Stimulated activated memory B cell treated with anti-CD40 and anti-IgM and Interleukin-4, amounts not matched to agents 10 μg/mL and 1 μg/mL and 100 μg/mL, for 72 hours (primary cell): ENCODE data around the gene CLSTN2.

ENCODE experiments used
- ATAC-seq: fragments of 150-1000 bp; cut with Tn5 transposase; 2 replicates; pipeline ENCODE4 v1.10.0; 2021
- H3K27ac Mint-ChIP-seq: one replicate; pipeline ENCODE4 v1.8.0; 2022; ENCODE audit warnings: mild to moderate bottlenecking, mixed read lengths
- H3K27me3 Mint-ChIP-seq: one replicate; pipeline ENCODE4 v1.8.0; 2022; ENCODE audit warnings: mixed read lengths
- H3K36me3 Mint-ChIP-seq: one replicate; pipeline ENCODE4 v1.8.0; 2022; ENCODE audit warnings: mixed read lengths
- H3K4me1 Mint-ChIP-seq: one replicate; pipeline ENCODE4 v1.8.0; 2022; ENCODE audit warnings: mixed read lengths
- H3K4me3 Mint-ChIP-seq: one replicate; pipeline ENCODE4 v1.8.0; 2022; ENCODE audit warnings: mild to moderate bottlenecking, moderate library complexity, mixed read lengths
- H3K9me3 Mint-ChIP-seq: one replicate; pipeline ENCODE4 v1.8.0; 2022; ENCODE audit warnings: mixed read lengths

Gene CLSTN2

DNA sequence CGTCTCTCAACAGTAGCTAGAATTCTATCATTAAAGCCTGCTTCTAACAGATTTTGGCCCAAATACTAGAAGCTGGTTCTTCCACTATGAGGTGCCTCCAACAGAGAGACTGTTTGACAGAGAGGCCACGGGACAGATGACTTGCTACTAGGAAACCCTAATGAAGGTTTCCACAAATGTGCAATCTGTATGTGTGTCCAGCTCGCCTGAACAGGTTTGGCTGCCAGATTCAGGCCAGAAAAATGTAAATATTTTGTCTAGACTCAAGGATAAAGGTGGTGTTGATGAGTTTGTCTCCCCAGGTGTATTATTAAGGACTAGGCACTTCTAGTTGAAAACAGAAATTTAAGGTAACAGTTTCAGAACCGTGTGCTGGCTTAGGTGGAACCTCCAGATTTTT, 651.3 kb downstream of the CLSTN2 start:
- no peak overlapping the region for H3K4me3 Mint-ChIP-seq
- ATAC-seq, result no peak
- H3K9me3 Mint-ChIP-seq, result no peaks in the 10 kb centered on the region
- H3K27me3 Mint-ChIP-seq, result peaks cover 13% of the 10 kb centered on the region
- H3K36me3 Mint-ChIP-seq, result no peaks in the 10 kb centered on the region
- H3K27ac Mint-ChIP-seq, result no peak overlapping the region
- no peaks in the 10 kb centered on the region for H3K4me1 Mint-ChIP-seq

DNA sequence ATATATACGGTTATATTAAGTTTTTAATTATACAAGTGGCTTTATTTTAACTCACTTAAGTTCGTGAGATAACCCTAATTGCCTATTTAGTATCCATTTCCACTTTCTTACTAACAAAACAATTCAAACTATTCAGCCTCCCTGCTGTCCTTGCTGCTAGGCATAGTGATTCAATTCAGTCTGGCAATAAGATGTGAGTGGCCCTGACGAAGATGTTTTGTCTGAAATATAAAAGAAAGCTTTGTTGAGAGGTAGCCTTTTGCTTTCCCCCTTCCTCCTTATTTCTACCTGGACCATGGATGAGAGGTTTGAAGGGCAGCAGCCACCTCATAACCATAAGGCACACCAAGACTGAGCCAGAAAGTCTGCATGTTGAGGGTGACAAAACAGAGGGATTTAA, 653.6 kb downstream of the CLSTN2 start:
- Mint-ChIP-seq H3K36me3 (no peaks in the 10 kb centered on the region), H3K4me3 (no peak overlapping the region), H3K27me3 (peaks cover 13% of the 10 kb centered on the region), H3K9me3 (no peaks in the 10 kb centered on the region), H3K27ac (no peak overlapping the region), H3K4me1 (no peaks in the 10 kb centered on the region)
- ATAC-seq, result no peak

DNA sequence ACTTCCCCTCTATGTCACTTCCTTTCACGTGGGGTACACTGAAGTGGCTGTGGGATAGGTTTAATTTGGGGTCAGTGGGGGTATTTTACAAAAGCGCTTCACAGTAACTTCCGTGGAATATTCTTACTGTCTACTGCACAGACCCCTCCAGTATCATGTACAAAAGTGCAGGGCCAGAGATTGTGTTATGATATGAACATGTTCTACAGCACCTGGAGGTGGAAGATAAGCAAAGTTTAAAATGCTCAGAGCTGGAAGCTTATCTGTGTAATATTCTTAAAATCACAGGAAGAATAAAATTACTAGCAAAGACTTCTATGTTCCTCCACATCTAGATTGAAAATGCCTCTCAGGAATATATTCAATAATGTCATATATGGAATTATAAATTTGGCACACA, 658.8 kb downstream of the CLSTN2 start:
- Mint-ChIP-seq H3K9me3 (no peaks in the 10 kb centered on the region), H3K36me3 (no peaks in the 10 kb centered on the region), H3K27ac (no peak overlapping the region), H3K4me1 (no peaks in the 10 kb centered on the region), H3K4me3 (no peak overlapping the region), H3K27me3 (no peaks in the 10 kb centered on the region)
- ATAC-seq, result no peak

DNA sequence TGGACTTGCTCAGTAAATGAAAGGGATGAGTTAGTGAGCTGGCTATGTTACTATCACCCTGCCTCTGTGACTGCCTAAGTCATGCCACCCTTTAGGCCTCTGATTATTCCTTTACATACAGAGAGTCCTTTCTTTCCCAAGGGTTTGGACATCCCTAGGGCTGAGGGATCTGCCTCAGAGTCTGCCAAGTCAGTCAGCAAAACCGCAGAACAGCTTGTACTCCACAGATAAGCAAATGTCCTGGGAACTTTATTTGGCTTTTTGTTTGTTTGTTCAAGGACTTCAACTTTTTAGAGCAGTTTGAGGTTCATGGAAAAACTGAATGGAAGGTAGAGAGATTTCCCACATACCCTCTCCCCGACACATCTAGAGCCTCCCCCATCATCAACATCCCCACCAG, 660.3 kb downstream of the CLSTN2 start:
- Mint-ChIP-seq H3K4me1 (no peaks in the 10 kb centered on the region), H3K9me3 (no peaks in the 10 kb centered on the region), H3K4me3 (no peak overlapping the region), H3K36me3 (no peaks in the 10 kb centered on the region), H3K27me3 (no peaks in the 10 kb centered on the region), H3K27ac (no peak overlapping the region)
- ATAC-seq, result no peak

DNA sequence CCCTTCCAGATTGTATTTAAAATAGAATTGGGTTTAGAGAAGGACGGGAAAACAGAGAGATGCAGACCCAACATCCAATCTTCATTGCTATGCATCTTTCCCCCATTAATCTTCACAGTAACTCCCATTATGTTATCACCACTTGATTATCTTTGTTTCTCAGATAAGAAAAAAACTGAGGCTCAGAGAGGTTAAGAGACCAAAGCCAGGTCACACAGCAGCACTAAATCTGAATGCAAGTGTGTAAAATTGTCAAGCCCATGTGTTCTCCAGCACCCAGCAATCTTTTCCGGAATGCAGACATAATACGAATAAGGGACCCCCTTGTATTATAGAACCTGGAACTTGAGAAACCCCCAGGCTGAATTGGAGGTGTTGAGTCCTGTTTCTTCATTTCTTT, 662.4 kb downstream of the CLSTN2 start:
- H3K27me3 Mint-ChIP-seq, result no peaks in the 10 kb centered on the region
- H3K9me3 Mint-ChIP-seq, result no peaks in the 10 kb centered on the region
- H3K36me3 Mint-ChIP-seq, result no peaks in the 10 kb centered on the region
- H3K4me1 Mint-ChIP-seq, result no peaks in the 10 kb centered on the region
- no peak for ATAC-seq
- no peak overlapping the region for H3K4me3 Mint-ChIP-seq
- no peak overlapping the region for H3K27ac Mint-ChIP-seq

DNA sequence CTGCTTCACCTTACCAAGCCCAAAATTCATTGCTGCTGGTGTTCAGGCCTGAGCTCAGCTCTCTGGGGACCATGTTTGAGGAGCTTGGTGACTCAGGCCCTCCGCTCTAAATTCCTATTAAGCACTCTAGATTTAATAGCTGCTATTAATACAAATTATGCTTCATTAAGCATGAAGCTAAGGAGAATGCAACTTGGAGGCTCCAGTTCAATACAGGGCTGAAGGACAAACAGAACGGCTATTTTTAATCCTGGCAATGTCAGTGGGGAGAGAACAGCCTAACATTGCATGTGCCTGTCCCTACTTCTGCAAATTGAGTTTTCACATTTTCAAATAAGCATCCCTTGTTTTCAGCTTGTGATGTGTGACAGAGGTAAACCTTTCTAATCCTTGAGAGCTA, 662.8 kb downstream of the CLSTN2 start:
- H3K36me3 Mint-ChIP-seq, result no peaks in the 10 kb centered on the region
- no peaks in the 10 kb centered on the region for H3K4me1 Mint-ChIP-seq
- no peak overlapping the region for H3K27ac Mint-ChIP-seq
- no peak overlapping the region for H3K4me3 Mint-ChIP-seq
- ATAC-seq, result no peak
- no peaks in the 10 kb centered on the region for H3K27me3 Mint-ChIP-seq
- H3K9me3 Mint-ChIP-seq, result no peaks in the 10 kb centered on the region

DNA sequence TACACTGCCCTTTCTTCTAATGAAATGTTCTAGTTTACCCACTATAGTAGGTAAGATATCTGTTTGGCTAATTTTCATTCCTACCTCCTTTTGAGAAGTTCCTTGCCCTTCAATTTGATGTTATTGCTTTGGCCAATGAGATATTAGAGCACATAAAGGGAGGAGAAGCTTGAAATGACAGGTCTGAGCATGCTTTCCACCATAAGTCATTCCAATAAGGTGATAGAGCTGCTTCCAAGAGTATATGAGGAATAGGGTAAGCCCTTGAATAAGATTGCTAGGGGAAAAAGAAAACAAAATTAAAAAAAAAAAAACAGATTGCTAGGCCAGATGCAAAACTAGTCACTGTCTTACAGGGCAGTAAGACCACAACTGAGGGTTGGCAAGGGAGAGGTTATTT, 664.0 kb downstream of the CLSTN2 start:
- Mint-ChIP-seq H3K4me1 (no peaks in the 10 kb centered on the region), H3K36me3 (no peaks in the 10 kb centered on the region)

DNA sequence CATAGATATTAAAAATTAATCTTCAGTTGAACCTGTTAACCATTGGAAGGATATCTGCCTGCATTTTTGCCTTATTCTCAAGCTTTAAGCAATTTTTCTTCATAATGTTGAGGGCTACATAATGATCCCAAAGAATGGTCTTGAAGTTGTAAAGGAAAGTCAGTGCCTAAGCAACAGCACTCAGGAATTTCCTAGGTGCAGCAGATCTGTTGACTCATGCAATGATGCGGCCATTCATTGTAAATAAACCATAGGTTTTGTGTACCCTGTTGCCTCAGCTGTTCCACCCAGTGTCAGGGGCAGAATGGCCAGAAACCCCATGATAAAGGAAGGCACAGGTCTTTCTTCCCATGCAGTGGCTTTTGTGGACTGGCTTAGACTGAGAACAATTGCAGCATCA, 664.5 kb downstream of the CLSTN2 start:
- Mint-ChIP-seq H3K36me3 (no peaks in the 10 kb centered on the region), H3K27ac (no peak overlapping the region), H3K9me3 (no peaks in the 10 kb centered on the region), H3K27me3 (no peaks in the 10 kb centered on the region), H3K4me3 (no peak overlapping the region), H3K4me1 (no peaks in the 10 kb centered on the region)
- no peak for ATAC-seq

More for the DNA sequence above, 664.0 kb downstream of the CLSTN2 start:
- H3K9me3 Mint-ChIP-seq, result no peaks in the 10 kb centered on the region
- no peak for ATAC-seq
- no peaks in the 10 kb centered on the region for H3K27me3 Mint-ChIP-seq
- no peak overlapping the region for H3K27ac Mint-ChIP-seq
- H3K4me3 Mint-ChIP-seq, result no peak overlapping the region

DNA sequence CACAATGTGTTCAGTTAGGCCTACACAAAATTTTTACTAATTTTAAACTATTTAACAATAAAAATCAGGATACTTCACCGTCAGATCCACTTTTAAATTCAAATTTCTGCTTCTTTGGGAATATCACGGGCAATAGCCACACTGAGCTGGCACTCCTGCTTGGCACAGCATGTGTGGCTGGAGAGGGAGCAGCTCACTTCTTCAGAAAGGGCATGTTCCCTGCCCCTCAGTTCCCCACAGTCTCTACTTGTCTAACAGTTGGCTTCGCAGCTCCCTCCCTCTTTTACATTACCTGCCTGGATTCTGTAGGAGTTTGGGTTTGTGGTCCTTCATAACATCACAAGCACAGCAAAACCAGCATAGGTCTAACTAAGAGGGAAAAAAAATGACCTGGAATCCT, 666.9 kb downstream of the CLSTN2 start:
- Mint-ChIP-seq H3K4me3 (no peak overlapping the region), H3K27me3 (peaks cover 9% of the 10 kb centered on the region), H3K4me1 (no peaks in the 10 kb centered on the region), H3K36me3 (no peaks in the 10 kb centered on the region), H3K9me3 (no peaks in the 10 kb centered on the region), H3K27ac (no peak overlapping the region)
- ATAC-seq, result no peak

DNA sequence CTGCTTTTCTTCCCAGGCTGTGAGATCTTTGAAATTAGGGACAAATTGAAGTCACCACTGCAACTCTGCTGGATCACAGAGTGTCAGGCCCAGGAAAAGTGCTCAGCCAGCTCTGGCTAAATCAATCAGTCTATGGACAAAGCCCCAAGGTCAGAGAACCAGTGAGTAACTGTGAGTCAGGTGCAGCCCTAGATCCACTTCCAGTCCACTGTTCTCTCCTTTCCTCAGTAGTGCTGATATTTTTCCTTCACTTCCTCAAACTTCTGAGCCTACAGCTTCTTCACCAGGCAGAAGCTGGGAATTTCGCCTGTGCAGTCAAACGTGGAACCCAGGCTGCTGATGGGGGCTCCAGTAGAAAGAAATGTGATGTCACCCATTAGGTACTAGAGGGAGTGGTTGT, 667.8 kb downstream of the CLSTN2 start:
- Mint-ChIP-seq H3K27ac (no peak overlapping the region), H3K4me1 (no peaks in the 10 kb centered on the region), H3K36me3 (no peaks in the 10 kb centered on the region), H3K9me3 (no peaks in the 10 kb centered on the region), H3K27me3 (peaks cover 9% of the 10 kb centered on the region), H3K4me3 (no peak overlapping the region)
- ATAC-seq, result no peak

DNA sequence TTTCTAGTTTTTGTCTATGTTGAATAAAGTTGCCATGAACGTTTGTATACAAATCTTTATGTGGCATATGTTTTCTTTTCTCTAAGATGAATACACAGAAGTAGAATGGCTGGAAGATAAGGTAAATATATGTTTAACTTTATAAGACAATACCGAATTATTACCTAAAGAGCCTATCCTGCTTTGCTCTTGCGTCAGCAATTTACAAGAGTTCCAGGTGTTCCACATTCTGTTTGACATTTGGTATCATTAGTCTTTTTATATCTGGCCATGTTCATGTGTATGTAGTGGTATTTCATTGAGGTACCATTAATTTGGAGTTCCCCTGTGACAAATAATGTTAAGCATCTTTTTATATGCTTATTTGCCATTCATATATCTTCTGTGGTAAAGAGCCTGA, 668.8 kb downstream of the CLSTN2 start:
- ATAC-seq, result no peak
- Mint-ChIP-seq H3K4me3 (no peak overlapping the region), H3K27me3 (peaks cover 9% of the 10 kb centered on the region), H3K4me1 (no peaks in the 10 kb centered on the region), H3K9me3 (no peaks in the 10 kb centered on the region), H3K36me3 (no peaks in the 10 kb centered on the region), H3K27ac (no peak overlapping the region)

DNA sequence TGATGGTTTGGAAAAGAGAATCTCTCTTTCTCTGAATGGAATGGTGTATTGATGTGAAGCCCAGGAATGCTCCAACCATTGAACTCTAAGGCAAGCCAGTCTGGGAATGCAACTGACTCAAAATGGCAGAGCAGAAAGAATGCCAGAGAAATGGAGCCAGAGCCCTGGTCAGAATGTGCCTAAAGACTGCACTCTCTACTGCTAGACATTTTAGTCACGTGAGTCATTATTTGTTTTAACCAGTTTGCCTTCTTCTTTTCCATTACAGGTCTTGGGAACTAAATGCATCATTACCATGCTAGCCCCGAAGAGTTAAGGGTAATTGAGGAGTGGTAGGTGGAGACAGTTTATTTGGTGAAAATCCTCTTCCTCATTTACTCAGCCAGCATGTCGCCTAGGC, 675.6 kb downstream of the CLSTN2 start:
- Mint-ChIP-seq H3K36me3 (no peaks in the 10 kb centered on the region), H3K4me1 (no peaks in the 10 kb centered on the region), H3K4me3 (no peak overlapping the region), H3K27me3 (peaks cover 8% of the 10 kb centered on the region), H3K9me3 (peaks cover 4% of the 10 kb centered on the region), H3K27ac (no peak overlapping the region)
- no peak for ATAC-seq

DNA sequence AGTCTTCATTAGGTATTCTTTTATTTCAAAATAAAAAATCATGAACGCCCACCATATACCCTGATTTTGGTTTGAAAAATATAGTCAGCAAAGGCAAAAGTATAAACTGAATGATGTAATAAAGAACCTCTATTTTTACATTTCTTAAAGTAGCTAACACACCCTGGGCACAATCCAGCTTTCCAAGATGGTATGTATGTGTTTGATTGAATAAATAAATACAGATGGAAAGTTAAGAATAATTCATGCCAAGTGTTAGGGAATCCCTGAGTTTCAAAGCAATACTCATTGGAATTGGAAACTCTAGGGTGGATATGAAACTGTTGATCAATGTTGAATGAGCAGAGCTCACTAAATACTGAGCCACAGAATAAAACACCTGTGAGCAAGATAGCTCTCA, 679.0 kb downstream of the CLSTN2 start:
- H3K27ac Mint-ChIP-seq, result no peak overlapping the region
- peaks cover 15% of the 10 kb centered on the region for H3K9me3 Mint-ChIP-seq
- H3K4me3 Mint-ChIP-seq, result no peak overlapping the region
- H3K4me1 Mint-ChIP-seq, result no peaks in the 10 kb centered on the region
- H3K36me3 Mint-ChIP-seq, result no peaks in the 10 kb centered on the region
- ATAC-seq, result no peak
- H3K27me3 Mint-ChIP-seq, result no peaks in the 10 kb centered on the region

DNA sequence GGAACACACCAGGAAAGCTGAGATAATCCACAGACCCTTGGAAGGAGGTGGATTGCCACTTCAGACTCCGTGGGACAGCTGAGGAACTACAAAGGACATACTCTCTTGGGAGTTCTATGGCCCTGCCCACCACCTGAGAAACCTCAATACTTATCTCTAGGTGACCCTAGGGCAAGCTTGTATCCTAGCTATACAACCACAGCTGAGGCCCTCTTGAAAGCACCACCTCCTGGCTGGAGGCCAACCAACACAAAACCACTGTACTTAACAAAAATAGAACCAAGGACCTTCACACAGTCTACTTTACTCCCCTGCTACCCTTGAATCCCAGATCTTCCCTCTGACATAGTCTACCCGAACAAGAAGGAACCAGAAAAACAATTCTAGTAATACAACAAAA, 682.1 kb downstream of the CLSTN2 start:
- Mint-ChIP-seq H3K9me3 (peaks cover 11% of the 10 kb centered on the region), H3K27ac (no peak overlapping the region), H3K27me3 (no peaks in the 10 kb centered on the region), H3K36me3 (no peaks in the 10 kb centered on the region), H3K4me1 (no peaks in the 10 kb centered on the region), H3K4me3 (no peak overlapping the region)
- no peak for ATAC-seq

DNA sequence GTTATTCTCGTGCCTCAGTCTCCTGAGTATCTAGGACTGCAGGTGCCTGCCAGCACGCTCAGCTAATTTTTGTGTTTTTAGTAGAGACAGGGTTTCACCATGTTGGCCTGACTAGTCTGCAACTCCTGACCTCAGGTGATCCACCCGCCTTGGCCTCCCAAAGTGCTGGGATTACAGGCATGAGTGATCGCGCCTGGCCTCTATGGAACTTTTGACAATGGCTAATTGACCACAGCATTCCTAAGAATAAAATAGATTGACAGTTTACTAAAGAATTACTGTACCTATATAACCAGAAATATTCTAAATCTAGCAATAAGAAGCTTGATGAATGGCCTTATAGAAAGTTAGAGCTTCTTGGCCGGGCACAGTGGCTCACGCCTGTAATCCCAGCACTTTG, 691.9 kb downstream of the CLSTN2 start:
- no peaks in the 10 kb centered on the region for H3K4me1 Mint-ChIP-seq
- no peak overlapping the region for H3K4me3 Mint-ChIP-seq
- H3K9me3 Mint-ChIP-seq, result no peaks in the 10 kb centered on the region
- H3K27ac Mint-ChIP-seq, result no peak overlapping the region
- ATAC-seq, result no peak
- no peaks in the 10 kb centered on the region for H3K27me3 Mint-ChIP-seq
- no peaks in the 10 kb centered on the region for H3K36me3 Mint-ChIP-seq
